ENCODE results near the gene PAEP. TPM values are rescaled to one million over a fixed set of nuclear protein-coding genes. Genes with fewer than 3 reads are reported as not detected.

Gene PAEP
- polyA plus RNA-seq, 4 donors, result not detected

GRCh38 chr9:135516132-135516860, 45.3 kb upstream of the PAEP start:
- DNase-seq, result no peak

GRCh38 chr9:135517407-135517822, 44.1 kb upstream of the PAEP start:
- 91 to 92% (median 91%) methylated on average over 24 of the region's 24 CpGs for WGBS, 3 donors
- DNase-seq (no peak), FAIRE-seq (no peak)
- H3K27me3 ChIP-seq (ENCODE audit: control insufficient read depth in 3 of 3, insufficient read depth in 3 of 3, low read length in 3 of 3), result peaks cover 0 to 1% (median 0%) of the 10 kb centered on the region in 3 donors
- H3K4me1 ChIP-seq (ENCODE audit: control insufficient read depth in 3 of 3, insufficient read depth in 2 of 3, low read depth in 1 of 3, low read length in 2 of 3), result no peaks in the 10 kb centered on the region
- no peak overlapping the region for H3K4me3 ChIP-seq (ENCODE audit: low read depth in 1 of 3, low read length in 3 of 3)
- H3K36me3 ChIP-seq (ENCODE audit: control insufficient read depth in 3 of 3, insufficient read depth in 2 of 3, low read depth in 1 of 3, low read length in 3 of 3), result no peaks in the 10 kb centered on the region
- no peak overlapping the region for H3K27ac ChIP-seq (ENCODE audit: low read depth in 1 of 3, low read length in 2 of 3)
- no peaks in the 10 kb centered on the region for H3K9me3 ChIP-seq (ENCODE audit: control insufficient read depth in 2 of 2, insufficient read depth in 1 of 2, low read depth in 1 of 2, low read length in 1 of 2)

More at GRCh38 chr9:135516132-135516860, 45.3 kb upstream of the PAEP start:
- FAIRE-seq, result no peak
- WGBS, 3 donors, result 65 to 72% (median 69%) methylated on average over 25 of the region's 25 CpGs
- no peaks in the 10 kb centered on the region for H3K4me1 ChIP-seq (ENCODE audit: control insufficient read depth in 3 of 3, insufficient read depth in 2 of 3, low read depth in 1 of 3, low read length in 2 of 3)
- no peaks in the 10 kb centered on the region for H3K9me3 ChIP-seq (ENCODE audit: control insufficient read depth in 2 of 2, insufficient read depth in 1 of 2, low read depth in 1 of 2, low read length in 1 of 2)
- H3K36me3 ChIP-seq (ENCODE audit: control insufficient read depth in 3 of 3, insufficient read depth in 2 of 3, low read depth in 1 of 3, low read length in 3 of 3), result no peaks in the 10 kb centered on the region
- no peak overlapping the region for H3K27ac ChIP-seq (ENCODE audit: low read depth in 1 of 3, low read length in 2 of 3)
- H3K4me3 ChIP-seq (ENCODE audit: low read depth in 1 of 3, low read length in 3 of 3), result no peak overlapping the region
- peaks cover 0 to 1% (median 0%) of the 10 kb centered on the region in 3 donors for H3K27me3 ChIP-seq (ENCODE audit: control insufficient read depth in 3 of 3, insufficient read depth in 3 of 3, low read length in 3 of 3)

GRCh38 chr9:135519179-135519971, 42.2 kb upstream of the PAEP start:
- WGBS, 3 donors, result 89 to 90% (median 90%) methylated on average over 10 of the region's 10 CpGs
- H3K4me3 ChIP-seq (ENCODE audit: low read depth in 1 of 3, low read length in 3 of 3), result no peak overlapping the region
- H3K36me3 ChIP-seq (ENCODE audit: control insufficient read depth in 3 of 3, insufficient read depth in 2 of 3, low read depth in 1 of 3, low read length in 3 of 3), result no peaks in the 10 kb centered on the region
- no peaks in the 10 kb centered on the region for H3K4me1 ChIP-seq (ENCODE audit: control insufficient read depth in 3 of 3, insufficient read depth in 2 of 3, low read depth in 1 of 3, low read length in 2 of 3)
- H3K27ac ChIP-seq (ENCODE audit: low read depth in 1 of 3, low read length in 2 of 3), result no peak overlapping the region
- H3K9me3 ChIP-seq (ENCODE audit: control insufficient read depth in 2 of 2, insufficient read depth in 1 of 2, low read depth in 1 of 2, low read length in 1 of 2), result no peaks in the 10 kb centered on the region
- DNase-seq (no peak), FAIRE-seq (no peak)
- peaks cover 0 to 1% (median 0%) of the 10 kb centered on the region in 3 donors for H3K27me3 ChIP-seq (ENCODE audit: control insufficient read depth in 3 of 3, insufficient read depth in 3 of 3, low read length in 3 of 3)

- WGBS, 3 donors, result 81 to 85% (median 84%) methylated on average over 17 to 18 of the region's 18 CpGs
- H3K27ac ChIP-seq (ENCODE audit: low read depth in 1 of 3, low read length in 2 of 3), result no peak within 1 kb of the TSS
- H3K9me3 ChIP-seq (ENCODE audit: control insufficient read depth in 2 of 2, insufficient read depth in 1 of 2, low read depth in 1 of 2, low read length in 1 of 2), result no peaks in the 10 kb centered on the region
- H3K36me3 ChIP-seq (ENCODE audit: control insufficient read depth in 3 of 3, insufficient read depth in 2 of 3, low read depth in 1 of 3, low read length in 3 of 3), result no peaks in the 10 kb centered on the region
- no peak for FAIRE-seq
- H3K27me3 ChIP-seq (ENCODE audit: control insufficient read depth in 3 of 3, insufficient read depth in 3 of 3, low read length in 3 of 3), result peaks cover 0 to 1% (median 0%) of the 10 kb centered on the region in 3 donors
- H3K4me3 ChIP-seq (ENCODE audit: low read depth in 1 of 3, low read length in 3 of 3), result no peak within 1 kb of the TSS
- H3K4me1 ChIP-seq (ENCODE audit: control insufficient read depth in 3 of 3, insufficient read depth in 2 of 3, low read depth in 1 of 3, low read length in 2 of 3), result no peaks in the 10 kb centered on the region
- DNase-seq, result no peak
These were observed 40.5 kb upstream of the PAEP start, which contains the start of gene LCN1 for GRCh38 chr9:135520916-135521607. Gene LCN1, plus strand, starts transcription at chr9:135521440. Its CDS starts 58 bp downstream, at chr9:135521498.

GRCh38 chr9:135521608-135522095, 39.9 kb upstream of the PAEP start:
- WGBS, 3 donors, result 77 to 85% (median 80%) methylated on average over 8 to 11 of the region's 11 CpGs
- no peaks in the 10 kb centered on the region for H3K36me3 ChIP-seq (ENCODE audit: control insufficient read depth in 3 of 3, insufficient read depth in 2 of 3, low read depth in 1 of 3, low read length in 3 of 3)
- peaks cover 0 to 1% (median 0%) of the 10 kb centered on the region in 3 donors for H3K27me3 ChIP-seq (ENCODE audit: control insufficient read depth in 3 of 3, insufficient read depth in 3 of 3, low read length in 3 of 3)
- H3K9me3 ChIP-seq (ENCODE audit: control insufficient read depth in 2 of 2, insufficient read depth in 1 of 2, low read depth in 1 of 2, low read length in 1 of 2), result no peaks in the 10 kb centered on the region
- DNase-seq (no peak), FAIRE-seq (no peak)
- no peaks in the 10 kb centered on the region for H3K4me1 ChIP-seq (ENCODE audit: control insufficient read depth in 3 of 3, insufficient read depth in 2 of 3, low read depth in 1 of 3, low read length in 2 of 3)
- no peak overlapping the region for H3K4me3 ChIP-seq (ENCODE audit: low read depth in 1 of 3, low read length in 3 of 3)
- no peak overlapping the region for H3K27ac ChIP-seq (ENCODE audit: low read depth in 1 of 3, low read length in 2 of 3)

GRCh38 chr9:135522137-135522877, 39.2 kb upstream of the PAEP start:
- no peak for FAIRE-seq
- WGBS, 3 donors, result 60 to 69% (median 62%) methylated on average over 16 of the region's 16 CpGs
- Histone ChIP-seq H3K27ac (ENCODE audit: low read depth in 1 of 3, low read length in 2 of 3) (no peak overlapping the region), H3K4me3 (ENCODE audit: low read depth in 1 of 3, low read length in 3 of 3) (no peak overlapping the region), H3K9me3 (ENCODE audit: control insufficient read depth in 2 of 2, insufficient read depth in 1 of 2, low read depth in 1 of 2, low read length in 1 of 2) (no peaks in the 10 kb centered on the region), H3K4me1 (ENCODE audit: control insufficient read depth in 3 of 3, insufficient read depth in 2 of 3, low read depth in 1 of 3, low read length in 2 of 3) (no peaks in the 10 kb centered on the region), H3K36me3 (ENCODE audit: control insufficient read depth in 3 of 3, insufficient read depth in 2 of 3, low read depth in 1 of 3, low read length in 3 of 3) (no peaks in the 10 kb centered on the region), H3K27me3 (ENCODE audit: control insufficient read depth in 3 of 3, insufficient read depth in 3 of 3, low read length in 3 of 3) (peaks cover 0 to 1% (median 0%) of the 10 kb centered on the region in 3 donors)
- DNase-seq, result no peak

GRCh38 chr9:135522931-135523330, 38.6 kb upstream of the PAEP start:
- WGBS, 3 donors, result 67 to 77% (median 70%) methylated on average over 17 of the region's 17 CpGs
- FAIRE-seq (no peak), DNase-seq (no peak)
- no peak overlapping the region for H3K27ac ChIP-seq (ENCODE audit: low read depth in 1 of 3, low read length in 2 of 3)
- no peaks in the 10 kb centered on the region for H3K9me3 ChIP-seq (ENCODE audit: control insufficient read depth in 2 of 2, insufficient read depth in 1 of 2, low read depth in 1 of 2, low read length in 1 of 2)
- no peaks in the 10 kb centered on the region for H3K4me1 ChIP-seq (ENCODE audit: control insufficient read depth in 3 of 3, insufficient read depth in 2 of 3, low read depth in 1 of 3, low read length in 2 of 3)
- H3K27me3 ChIP-seq (ENCODE audit: control insufficient read depth in 3 of 3, insufficient read depth in 3 of 3, low read length in 3 of 3), result peaks cover 0 to 1% (median 0%) of the 10 kb centered on the region in 3 donors
- H3K36me3 ChIP-seq (ENCODE audit: control insufficient read depth in 3 of 3, insufficient read depth in 2 of 3, low read depth in 1 of 3, low read length in 3 of 3), result no peaks in the 10 kb centered on the region
- H3K4me3 ChIP-seq (ENCODE audit: low read depth in 1 of 3, low read length in 3 of 3), result no peak overlapping the region

Measured in small intestine (tissue), 7 donors.